ENCODE measurements around the gene NSUN3. TPM values are rescaled to one million over a fixed set of nuclear protein-coding genes. Genes with fewer than 3 reads are reported as not detected.

The NSUN3 gene
- total RNA-seq, 2 donors from 2014 or later: 14.4 to 15.8 TPM

DNA sequence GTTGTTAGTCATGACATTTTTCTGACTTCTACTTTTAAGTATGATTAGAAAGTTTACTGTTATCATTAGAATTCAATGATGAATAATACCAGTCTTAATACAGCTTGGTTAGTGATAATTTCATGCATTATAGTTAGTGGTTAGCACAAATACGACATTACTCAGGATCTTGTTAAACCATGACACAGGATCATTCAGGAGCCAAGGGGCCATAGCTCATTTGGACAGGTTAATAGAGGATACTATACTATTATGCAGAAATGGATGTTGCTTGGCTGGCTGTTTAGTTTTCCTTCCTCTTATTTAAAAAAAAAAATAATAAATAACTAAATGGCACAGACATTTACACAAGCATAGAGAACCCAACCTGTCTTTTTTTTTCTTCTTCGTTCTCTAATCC, 55.5 kb downstream of the NSUN3 start:
- Histone ChIP-seq H3K4me1 (ENCODE audit: control insufficient read depth in 1 of 2, low read depth in 2 of 2) (peaks cover 0 to 6% of the 10 kb centered on the region in 2 donors), H3K36me3 (no peaks in the 10 kb centered on the region), H3K9me3 (no peaks in the 10 kb centered on the region), H3K27ac (no peak overlapping the region), H3K27me3 (replicated peaks; ENCODE audit: insufficient read depth) (no peaks in the 10 kb centered on the region), H3K4me3 (no peak overlapping the region)
- TF ChIP-seq, protein P1, sequence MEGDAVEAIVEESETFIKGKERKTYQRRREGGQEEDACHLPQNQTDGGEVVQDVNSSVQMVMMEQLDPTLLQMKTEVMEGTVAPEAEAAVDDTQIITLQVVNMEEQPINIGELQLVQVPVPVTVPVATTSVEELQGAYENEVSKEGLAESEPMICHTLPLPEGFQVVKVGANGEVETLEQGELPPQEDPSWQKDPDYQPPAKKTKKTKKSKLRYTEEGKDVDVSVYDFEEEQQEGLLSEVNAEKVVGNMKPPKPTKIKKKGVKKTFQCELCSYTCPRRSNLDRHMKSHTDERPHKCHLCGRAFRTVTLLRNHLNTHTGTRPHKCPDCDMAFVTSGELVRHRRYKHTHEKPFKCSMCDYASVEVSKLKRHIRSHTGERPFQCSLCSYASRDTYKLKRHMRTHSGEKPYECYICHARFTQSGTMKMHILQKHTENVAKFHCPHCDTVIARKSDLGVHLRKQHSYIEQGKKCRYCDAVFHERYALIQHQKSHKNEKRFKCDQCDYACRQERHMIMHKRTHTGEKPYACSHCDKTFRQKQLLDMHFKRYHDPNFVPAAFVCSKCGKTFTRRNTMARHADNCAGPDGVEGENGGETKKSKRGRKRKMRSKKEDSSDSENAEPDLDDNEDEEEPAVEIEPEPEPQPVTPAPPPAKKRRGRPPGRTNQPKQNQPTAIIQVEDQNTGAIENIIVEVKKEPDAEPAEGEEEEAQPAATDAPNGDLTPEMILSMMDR (IDR thresholded peaks at IDR 0.05): no peak
- ATAC-seq (ENCODE audit: insufficient number of reproducible peaks, low FRiP score, low read depth) (no peak), DNase-seq (ENCODE audit: low spot score) (no peak)

DNA sequence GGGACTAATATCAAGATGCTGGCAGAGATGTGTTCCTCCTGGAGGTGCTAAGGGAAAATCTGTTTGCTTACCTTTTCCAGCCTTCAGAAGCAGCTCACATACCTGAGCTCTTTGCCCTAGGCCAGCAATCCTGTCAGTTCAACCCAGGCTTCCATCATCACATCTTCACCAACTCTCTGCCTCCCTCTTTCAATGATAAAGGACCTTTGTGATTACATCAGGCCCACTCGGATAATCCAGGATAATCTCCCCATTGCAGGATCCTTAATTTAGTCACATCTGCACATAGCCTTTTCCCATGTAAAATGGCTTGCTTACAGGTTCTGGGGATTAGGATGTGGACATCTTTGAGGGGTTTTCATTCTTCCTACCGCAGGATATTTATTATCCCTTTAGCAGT, 58.3 kb downstream of the NSUN3 start:
- DNase-seq (ENCODE audit: low spot score): no peak
- no peaks in the 10 kb centered on the region for H3K4me1 ChIP-seq (ENCODE audit: control insufficient read depth in 1 of 2, low read depth in 2 of 2)
- TF ChIP-seq, protein P1 (IDR thresholded peaks at IDR 0.05): no peak

DNA sequence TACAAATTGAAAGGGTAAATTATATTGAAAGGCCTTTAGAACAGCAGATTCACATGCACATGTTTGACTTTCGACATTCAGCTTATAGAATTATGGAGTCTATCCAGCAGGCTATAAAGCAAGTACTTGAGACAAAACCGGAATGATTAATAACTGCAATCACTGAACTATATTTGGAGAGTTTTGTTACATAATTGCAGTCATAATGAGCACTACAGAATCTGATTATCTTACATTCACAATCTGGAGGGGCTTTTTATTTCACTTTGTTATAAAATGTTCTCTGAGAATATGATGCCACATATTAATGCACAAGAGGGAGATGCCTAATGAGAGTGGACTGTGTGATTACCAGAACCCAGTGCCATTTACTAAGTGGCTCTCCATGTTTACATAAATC, 64.3 kb downstream of the NSUN3 start:
- H3K27me3 ChIP-seq (replicated peaks; ENCODE audit: insufficient read depth): no peaks in the 10 kb centered on the region
- H3K36me3 ChIP-seq: peaks cover 4% of the 10 kb centered on the region
- H3K4me1 ChIP-seq (ENCODE audit: control insufficient read depth in 1 of 2, low read depth in 2 of 2): no peaks in the 10 kb centered on the region
- no peak overlapping the region for H3K27ac ChIP-seq
- H3K4me3 ChIP-seq: no peak overlapping the region
- DNase-seq (ENCODE audit: low spot score): no peak
- TF ChIP-seq, protein P1 (IDR thresholded peaks at IDR 0.05): no peak
- H3K9me3 ChIP-seq: no peaks in the 10 kb centered on the region
- no peak for ATAC-seq (ENCODE audit: insufficient number of reproducible peaks, low FRiP score, low read depth)

More for the DNA sequence above, 58.3 kb downstream of the NSUN3 start:
- Histone ChIP-seq H3K4me3 (no peak overlapping the region), H3K27me3 (replicated peaks; ENCODE audit: insufficient read depth) (no peaks in the 10 kb centered on the region), H3K9me3 (no peaks in the 10 kb centered on the region), H3K27ac (no peak overlapping the region), H3K36me3 (no peaks in the 10 kb centered on the region)
- ATAC-seq (ENCODE audit: insufficient number of reproducible peaks, low FRiP score, low read depth): no peak

DNA sequence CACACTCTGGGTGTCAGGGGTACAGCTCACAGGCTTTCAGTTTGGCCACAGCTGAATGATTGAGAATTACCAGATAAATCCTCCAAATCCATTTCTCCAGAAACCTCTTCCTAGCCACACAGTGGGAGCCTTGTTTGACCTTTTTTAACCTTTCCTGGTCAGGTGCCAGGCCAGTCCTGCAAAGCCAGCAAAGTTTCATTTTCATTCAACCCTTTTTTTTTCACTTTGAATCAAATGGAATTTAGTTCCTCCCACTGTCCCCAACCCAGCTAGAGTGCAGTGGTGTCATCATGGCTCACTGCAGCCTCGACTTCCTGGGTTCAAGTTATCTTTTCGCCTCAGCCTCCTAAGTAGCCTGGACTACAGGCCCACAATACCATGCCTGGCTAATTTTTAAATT, 67.8 kb downstream of the NSUN3 start:
- DNase-seq (ENCODE audit: low spot score) (no peak), ATAC-seq (ENCODE audit: insufficient number of reproducible peaks, low FRiP score, low read depth) (no peak)
- Histone ChIP-seq H3K27ac (no peak overlapping the region), H3K9me3 (no peaks in the 10 kb centered on the region), H3K27me3 (replicated peaks; ENCODE audit: insufficient read depth) (no peaks in the 10 kb centered on the region), H3K36me3 (peaks cover 4% of the 10 kb centered on the region), H3K4me3 (no peak overlapping the region), H3K4me1 (ENCODE audit: control insufficient read depth in 1 of 2, low read depth in 2 of 2) (no peaks in the 10 kb centered on the region)
- TF ChIP-seq, protein P1 (IDR thresholded peaks at IDR 0.05): no peak

DNA sequence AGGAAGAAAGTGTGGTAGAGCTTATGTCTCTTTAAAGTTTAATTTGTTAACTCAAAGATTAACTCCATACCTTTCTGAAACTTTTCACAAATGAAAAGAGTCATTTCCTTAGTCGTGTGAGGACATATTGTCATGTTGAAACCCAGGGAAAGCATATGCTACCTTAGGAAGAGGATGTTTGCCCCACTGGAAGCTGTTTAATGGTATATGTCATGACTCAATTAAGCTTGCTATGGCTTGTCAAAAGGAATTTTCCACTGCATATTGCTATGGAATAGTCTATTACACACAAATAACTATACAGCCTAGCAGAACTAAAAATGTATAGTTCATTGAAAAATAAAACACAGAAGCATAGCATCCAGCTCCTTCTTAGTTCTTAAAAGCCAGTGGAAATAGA, 69.9 kb downstream of the NSUN3 start:
- Histone ChIP-seq H3K36me3 (peaks cover 4% of the 10 kb centered on the region), H3K27me3 (replicated peaks; ENCODE audit: insufficient read depth) (no peaks in the 10 kb centered on the region), H3K4me3 (no peak overlapping the region), H3K4me1 (ENCODE audit: control insufficient read depth in 1 of 2, low read depth in 2 of 2) (peaks cover 0 to 5% of the 10 kb centered on the region in 2 donors), H3K9me3 (no peaks in the 10 kb centered on the region), H3K27ac (no peak overlapping the region)
- no peak for DNase-seq (ENCODE audit: low spot score)
- TF ChIP-seq, protein P1 (IDR thresholded peaks at IDR 0.05): no peak
- no peak for ATAC-seq (ENCODE audit: insufficient number of reproducible peaks, low FRiP score, low read depth)
